Aortic smooth muscle cell (primary cell): ENCODE data around the gene PRKACG. TPM values are rescaled to one million over a fixed set of nuclear protein-coding genes. Genes with fewer than 3 reads are reported as not detected.

Experiments
- total RNA-seq: library from RNA; depleted of rRNA; stranded (reverse); fragments of >200 nt; gene quantifications from 2 replicates; pipeline ENCODE4 v1.2.3, GENCODE V29; 2014

The PRKACG gene
- total RNA-seq, result not detected in 2 replicates

GRCh38 chr9:69014013-69014412 is at the start of gene PRKACG:
TSS of gene PRKACG (minus strand) at chr9:69014113. CDS start at chr9:69014092, 21 bp downstream.

GRCh38 chr9:69035438-69036308 is 21.8 kb upstream of the PRKACG start, which contains the start of gene FXN:
TSS of gene FXN (plus strand) at chr9:69035752. CDS start at chr9:69035783, 31 bp downstream.

Other genes with a start within 250 kb of the PRKACG start
- 0.92 and 2.0 TPM in 2 replicates for gene FXN, start 21.6 kb upstream of the PRKACG start, total RNA-seq
- 145 and 176 TPM in 2 replicates for gene TJP2, start 160.2 kb upstream of the PRKACG start, total RNA-seq